LNCaP clone FGC (cell line): ENCODE results near the gene SLCO2A1.

ENCODE experiments used
- DNase-seq: peaks from one replicate; pipeline ENCODE4 v3.0.0-alpha.2; 2011; ENCODE audit warnings: low read depth
- H3K4me3 ChIP-seq: 2 replicates; pipeline ENCODE4 v1.5.1; 2011; ENCODE audit warnings: mild to moderate bottlenecking, low read depth, low read length, control low read depth
- TF ChIP-seq, protein P1 (sequence below): IDR thresholded peaks from 2 replicates; pipeline ENCODE4 v1.5.1; 2012; ENCODE audit warnings: mild to moderate bottlenecking; ENCODE audit not compliant: control insufficient read depth, insufficient read depth; ENCODE audit errors: extremely low read depth

Gene SLCO2A1

DNA sequence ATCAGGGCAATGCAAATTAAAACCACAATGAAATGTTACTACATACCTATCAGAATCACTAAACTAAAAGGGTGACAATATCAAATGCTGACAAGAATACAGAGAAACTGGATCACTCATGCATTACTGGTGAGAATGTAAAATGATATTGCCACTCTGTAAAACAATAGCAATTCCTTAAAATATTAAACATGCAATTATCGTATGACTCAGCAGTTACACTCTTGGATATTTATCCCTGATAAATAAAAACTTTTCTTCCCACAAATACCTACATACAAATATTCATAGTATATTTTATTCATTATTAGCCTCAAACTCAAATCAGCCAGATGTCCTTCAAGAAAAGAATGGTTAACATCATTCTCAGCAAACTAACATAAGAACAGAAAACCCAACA is 108.1 kb downstream of the SLCO2A1 start:
- no peak overlapping the region for H3K4me3 ChIP-seq
- TF ChIP-seq, protein P1, sequence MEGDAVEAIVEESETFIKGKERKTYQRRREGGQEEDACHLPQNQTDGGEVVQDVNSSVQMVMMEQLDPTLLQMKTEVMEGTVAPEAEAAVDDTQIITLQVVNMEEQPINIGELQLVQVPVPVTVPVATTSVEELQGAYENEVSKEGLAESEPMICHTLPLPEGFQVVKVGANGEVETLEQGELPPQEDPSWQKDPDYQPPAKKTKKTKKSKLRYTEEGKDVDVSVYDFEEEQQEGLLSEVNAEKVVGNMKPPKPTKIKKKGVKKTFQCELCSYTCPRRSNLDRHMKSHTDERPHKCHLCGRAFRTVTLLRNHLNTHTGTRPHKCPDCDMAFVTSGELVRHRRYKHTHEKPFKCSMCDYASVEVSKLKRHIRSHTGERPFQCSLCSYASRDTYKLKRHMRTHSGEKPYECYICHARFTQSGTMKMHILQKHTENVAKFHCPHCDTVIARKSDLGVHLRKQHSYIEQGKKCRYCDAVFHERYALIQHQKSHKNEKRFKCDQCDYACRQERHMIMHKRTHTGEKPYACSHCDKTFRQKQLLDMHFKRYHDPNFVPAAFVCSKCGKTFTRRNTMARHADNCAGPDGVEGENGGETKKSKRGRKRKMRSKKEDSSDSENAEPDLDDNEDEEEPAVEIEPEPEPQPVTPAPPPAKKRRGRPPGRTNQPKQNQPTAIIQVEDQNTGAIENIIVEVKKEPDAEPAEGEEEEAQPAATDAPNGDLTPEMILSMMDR = no peak
- DNase-seq = no peak

DNA sequence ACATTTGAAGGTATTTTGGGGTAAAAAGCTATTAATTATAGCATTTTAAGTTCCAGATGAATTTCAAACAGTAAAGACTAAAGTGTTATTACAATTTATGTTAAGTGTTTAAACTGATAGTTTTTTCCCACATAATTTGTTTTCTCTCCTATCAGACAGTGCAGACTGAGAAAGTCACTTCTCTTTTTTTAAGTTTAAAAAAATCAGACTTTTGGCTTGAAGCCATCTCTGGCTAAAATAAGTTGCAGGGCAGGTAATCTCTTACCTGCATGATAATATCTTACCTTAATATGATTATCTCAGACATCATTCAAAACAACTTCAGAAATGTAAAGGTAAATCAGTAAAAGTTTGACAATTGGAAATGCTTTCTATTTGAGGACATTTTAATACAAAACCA is 112.6 kb downstream of the SLCO2A1 start:
- no peak for DNase-seq
- TF ChIP-seq, protein P1 = no peak
- H3K4me3 ChIP-seq = no peak overlapping the region

DNA sequence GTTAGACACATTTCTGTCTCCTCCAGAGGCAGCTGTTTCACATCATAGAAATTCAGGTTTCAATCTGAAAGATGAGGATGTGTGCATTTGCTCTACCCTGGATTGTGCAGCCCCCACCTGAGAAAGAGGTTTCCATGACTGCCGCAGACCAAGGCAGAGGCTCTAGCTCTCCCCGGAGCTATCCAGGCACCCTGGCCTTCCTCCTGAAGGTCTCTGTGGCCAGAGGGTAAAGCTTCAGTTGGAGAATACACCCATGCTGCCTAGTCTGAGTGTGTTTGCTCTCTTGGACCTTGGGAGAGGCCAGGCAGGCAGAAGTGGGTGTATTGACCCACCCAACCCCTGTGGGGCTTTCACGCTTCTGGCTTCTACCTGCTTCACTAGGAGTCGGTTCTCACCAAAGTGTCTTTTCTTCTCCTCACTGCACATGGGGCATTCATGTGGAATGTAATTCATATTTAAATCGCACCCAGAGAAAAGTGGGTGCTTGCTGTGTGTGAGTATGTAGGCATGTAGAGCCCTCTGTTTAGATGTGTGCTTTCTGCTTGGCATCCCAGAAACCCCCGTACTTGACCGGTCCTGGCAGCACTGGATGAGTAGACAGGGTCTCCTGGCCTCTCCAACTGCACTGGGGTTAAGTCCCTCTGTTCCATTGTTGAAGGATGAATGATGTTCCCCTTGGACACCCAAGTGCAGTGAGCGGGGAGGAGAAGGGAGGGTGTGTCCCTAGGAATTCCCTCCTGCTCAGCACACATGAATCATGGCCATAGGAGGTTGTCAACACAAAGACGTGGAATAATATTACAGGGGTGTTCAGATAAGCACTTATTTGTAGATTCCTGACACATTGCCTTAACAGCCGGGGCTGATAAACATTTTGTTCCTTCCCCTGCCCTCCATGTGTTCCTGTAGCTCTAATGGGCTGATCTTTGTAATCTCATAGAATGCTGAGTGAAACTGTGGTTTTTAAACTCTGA is 113.8 kb downstream of the SLCO2A1 start:
- TF ChIP-seq, protein P1 = no peak
- H3K4me3 ChIP-seq = no peak overlapping the region
- DNase-seq = no peak

DNA sequence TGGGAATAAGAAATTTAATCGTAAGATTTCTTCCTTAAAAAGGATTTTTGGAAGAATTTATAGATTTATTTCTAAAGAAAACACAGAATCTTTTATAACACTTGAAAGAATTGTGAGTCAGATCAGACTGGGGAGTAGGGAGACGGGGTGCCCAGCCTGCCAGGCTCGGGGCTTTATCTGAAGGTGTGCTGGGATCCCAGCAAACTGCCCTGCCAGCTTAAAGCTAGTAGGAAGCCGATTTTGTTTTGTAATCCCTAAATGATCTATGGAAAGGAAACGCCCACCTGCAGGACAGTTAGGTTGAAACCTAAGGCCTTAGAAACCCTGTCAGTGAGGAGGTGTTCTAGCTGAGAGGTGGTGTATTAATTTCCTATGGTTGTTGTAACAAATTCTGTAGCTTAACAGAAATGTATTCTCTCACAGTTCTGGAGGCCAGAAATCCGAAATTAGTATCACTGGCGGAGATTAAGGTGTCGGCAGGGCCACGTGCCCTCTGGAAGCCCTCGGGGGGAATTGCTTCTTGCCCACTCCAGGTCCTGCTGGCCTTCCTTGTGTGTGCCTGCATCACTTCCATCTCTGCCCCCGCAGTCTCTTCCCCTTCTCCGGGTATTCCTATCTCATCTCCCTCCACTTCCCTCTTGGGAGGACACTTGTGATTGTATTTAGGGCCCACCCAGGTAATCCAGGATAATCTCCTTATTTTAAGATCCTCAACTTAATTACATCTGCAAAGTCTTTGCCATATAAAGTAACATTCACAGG is 114.7 kb downstream of the SLCO2A1 start:
- no peak for DNase-seq
- TF ChIP-seq, protein P1 = no peak
- H3K4me3 ChIP-seq = no peak overlapping the region

DNA sequence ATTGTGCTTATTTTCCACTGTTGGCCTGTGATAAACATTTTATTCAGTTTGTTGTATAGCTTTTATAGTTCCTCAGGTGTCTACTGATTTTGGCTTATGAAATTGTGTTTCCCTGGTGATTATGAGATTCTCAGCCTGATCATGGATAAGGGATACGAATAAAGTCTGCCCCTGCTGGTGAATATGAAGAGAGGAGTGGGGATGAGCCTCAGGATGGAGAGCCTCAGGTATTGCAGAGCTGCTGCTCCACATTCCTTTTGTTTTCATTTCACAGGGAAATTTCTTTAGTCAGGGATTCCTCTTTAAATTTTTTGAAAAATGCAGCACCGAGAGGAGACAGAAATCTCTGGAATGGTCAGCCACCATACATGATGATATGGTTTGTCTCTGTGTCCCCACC is 119.3 kb downstream of the SLCO2A1 start:
- no peak for DNase-seq
- TF ChIP-seq, protein P1 = peak; percentile 47
- no peak overlapping the region for H3K4me3 ChIP-seq

DNA sequence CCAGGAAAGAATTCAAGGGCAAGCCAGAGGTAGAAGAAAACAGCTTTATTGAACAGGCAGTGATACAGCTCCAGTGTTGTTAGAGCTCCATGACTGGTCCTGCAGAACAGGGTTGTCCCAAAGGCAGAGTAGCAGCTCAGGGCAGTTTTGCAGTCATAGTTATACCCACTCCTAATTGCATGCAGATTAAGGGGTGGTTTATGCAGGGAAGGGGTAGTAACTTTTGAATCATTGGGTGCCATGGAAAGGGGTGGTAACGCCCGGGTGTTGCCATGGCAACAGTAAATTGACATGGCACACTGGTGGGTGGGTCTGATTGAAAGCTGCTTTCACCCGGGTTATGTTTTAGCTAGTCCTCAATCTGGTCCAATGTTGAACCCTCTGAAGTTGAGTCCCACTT is 124.3 kb downstream of the SLCO2A1 start:
- no peak overlapping the region for H3K4me3 ChIP-seq
- TF ChIP-seq, protein P1 = no peak
- no peak for DNase-seq
